Astrocyte (in vitro differentiated cells and primary cell): ENCODE measurements around the gene PCDHA7. TPM values are rescaled to one million over a fixed set of nuclear protein-coding genes. Genes with fewer than 3 reads are reported as not detected.
"Not testable (repeated sequence)": the region's sequence is repeated elsewhere in the genome, so short reads cannot be mapped to it uniquely, and the experiment has no call there.

Source experiments
- DNase-seq: peaks from one replicate; pipeline ENCODE4 v3.0.0-alpha.2; 2010; ENCODE audit warnings: low read depth
- FAIRE-seq: peaks from 2 replicates; lab custom pipeline; 2011; peaks lifted over from hg19 to GRCh38; lab: Jason Lieb, UNC
- H2AFZ ChIP-seq: 2 replicates; pipeline ENCODE4 v1.6.0; 2012; ENCODE audit warnings: low read depth, low read length, inconsistent platforms
- H3K27ac ChIP-seq: 2 replicates; pipeline ENCODE4 v1.5.1; 2011; ENCODE audit warnings: low read depth, low read length, inconsistent platforms
- H3K27me3 ChIP-seq: 2 replicates; pipeline ENCODE4 v1.6.0; 2011; ENCODE audit warnings: low read length, inconsistent platforms; ENCODE audit not compliant: insufficient read depth
- H3K36me3 ChIP-seq: 2 replicates; pipeline ENCODE4 v1.5.1; 2011; ENCODE audit warnings: low read length, inconsistent platforms; ENCODE audit not compliant: insufficient read depth
- H3K4me1 ChIP-seq: 2 replicates; pipeline ENCODE4 v1.5.1; 2011; ENCODE audit warnings: low read length, inconsistent platforms; ENCODE audit not compliant: insufficient read depth
- H3K4me2 ChIP-seq: 2 replicates; pipeline ENCODE4 v1.6.0; 2012; ENCODE audit warnings: low read length, inconsistent platforms
- H3K4me3 ChIP-seq: 2 replicates; pipeline ENCODE4 v1.5.1; 2011; ENCODE audit warnings: low read depth, mild to moderate bottlenecking, low read length, inconsistent platforms; ENCODE audit not compliant: insufficient read depth
- H3K79me2 ChIP-seq: 2 replicates; pipeline ENCODE4 v1.6.0; 2012; ENCODE audit warnings: mild to moderate bottlenecking, low read length, inconsistent platforms; ENCODE audit not compliant: insufficient read depth
- H3K9ac ChIP-seq: 2 replicates; pipeline ENCODE4 v1.6.0; 2012; ENCODE audit warnings: mild to moderate bottlenecking, low read length, inconsistent platforms
- H3K9me3 ChIP-seq: 2 replicates; pipeline ENCODE4 v1.5.1; 2012; ENCODE audit warnings: low read depth, mild to moderate bottlenecking, low read length, inconsistent platforms; ENCODE audit not compliant: insufficient read depth
- H4K20me1 ChIP-seq: 2 replicates; pipeline ENCODE4 v1.6.0; 2012; ENCODE audit warnings: low read length, inconsistent platforms; ENCODE audit not compliant: insufficient read depth
- H3K27ac Mint-ChIP-seq: one replicate; pipeline ENCODE4 v1.8.0; 2021; ENCODE audit warnings: mild to moderate bottlenecking, mixed read lengths; ENCODE audit not compliant: unreplicated experiment
- H3K27me3 Mint-ChIP-seq: one replicate; pipeline ENCODE4 v1.8.0; 2021; ENCODE audit warnings: low read depth, mixed read lengths; ENCODE audit not compliant: unreplicated experiment
- H3K36me3 Mint-ChIP-seq: one replicate; pipeline ENCODE4 v1.8.0; 2021; ENCODE audit warnings: low read depth, mixed read lengths; ENCODE audit not compliant: unreplicated experiment
- H3K4me1 Mint-ChIP-seq: one replicate; pipeline ENCODE4 v1.8.0; 2021; ENCODE audit warnings: low read depth, mixed read lengths; ENCODE audit not compliant: unreplicated experiment
- H3K4me3 Mint-ChIP-seq: one replicate; pipeline ENCODE4 v1.8.0; 2021; ENCODE audit warnings: mild to moderate bottlenecking, moderate library complexity, mixed read lengths; ENCODE audit not compliant: unreplicated experiment
- H3K9me3 Mint-ChIP-seq: one replicate; pipeline ENCODE4 v1.8.0; 2021; ENCODE audit warnings: mild to moderate bottlenecking, mixed read lengths; ENCODE audit not compliant: unreplicated experiment
- EZH2 ChIP-seq: IDR thresholded peaks from 2 replicates; pipeline ENCODE4 v1.6.1; 2012; ENCODE audit warnings: mild to moderate bottlenecking, low read length, inconsistent platforms; ENCODE audit not compliant: insufficient read depth
- total RNA-seq: library from RNA; stranded (reverse); gene quantifications from 2 replicates; pipeline ENCODE4 v1.2.1, GENCODE V29; 2021
- TF ChIP-seq, protein P1 (sequence below): IDR thresholded peaks from 2 replicates; pipeline ENCODE4 v1.5.1; 2011; ENCODE audit warnings: low read depth, mild to moderate bottlenecking, inconsistent platforms, low read length, moderate library complexity; ENCODE audit not compliant: insufficient read depth

Gene PCDHA7
- total RNA-seq, 1 donor from 2014 or later, result 2.6 TPM

DNA sequence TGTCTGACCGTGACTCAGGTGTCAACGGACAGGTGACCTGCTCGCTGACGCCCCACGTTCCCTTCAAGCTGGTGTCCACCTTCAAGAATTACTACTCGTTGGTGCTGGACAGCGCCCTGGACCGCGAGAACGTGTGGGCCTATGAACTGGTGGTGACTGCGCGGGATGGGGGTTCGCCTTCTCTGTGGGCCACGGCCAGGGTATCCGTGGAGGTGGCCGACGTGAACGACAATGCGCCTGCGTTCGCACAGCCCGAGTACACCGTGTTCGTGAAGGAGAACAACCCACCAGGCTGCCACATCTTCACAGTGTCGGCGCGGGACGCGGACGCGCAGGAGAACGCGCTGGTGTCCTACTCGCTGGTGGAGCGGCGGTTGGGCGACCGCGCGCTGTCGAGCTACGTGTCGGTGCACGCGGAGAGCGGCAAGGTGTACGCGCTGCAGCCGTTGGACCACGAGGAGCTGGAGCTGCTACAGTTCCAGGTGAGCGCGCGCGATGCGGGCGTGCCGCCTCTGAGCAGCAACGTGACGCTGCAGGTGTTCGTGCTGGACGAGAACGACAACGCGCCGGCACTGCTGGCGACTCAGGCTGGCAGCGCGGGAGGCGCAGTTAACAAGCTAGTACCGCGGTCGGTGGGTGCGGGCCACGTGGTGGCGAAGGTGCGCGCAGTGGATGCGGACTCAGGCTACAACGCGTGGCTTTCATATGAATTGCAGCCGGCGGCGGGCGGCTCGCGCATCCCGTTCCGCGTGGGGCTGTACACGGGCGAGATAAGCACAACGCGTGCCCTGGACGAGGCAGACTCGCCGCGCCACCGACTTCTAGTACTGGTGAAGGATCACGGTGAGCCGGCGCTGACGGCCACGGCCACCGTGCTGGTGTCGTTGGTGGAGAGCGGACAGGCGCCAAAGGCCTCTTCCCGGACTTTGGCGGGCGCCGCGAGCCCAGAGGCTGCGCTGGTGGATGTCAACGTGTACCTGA lies 36.4 kb downstream of the PCDHA7 start:
- no peaks in the 10 kb centered on the region for H3K36me3 ChIP-seq
- no peak for FAIRE-seq
- Mint-ChIP-seq H3K9me3 (no peaks in the 10 kb centered on the region), H3K27me3 (no peaks in the 10 kb centered on the region), H3K27ac (no peak overlapping the region), H3K4me1 (peaks cover 6% of the 10 kb centered on the region), H3K36me3 (peaks cover 8% of the 10 kb centered on the region), H3K4me3 (no peak overlapping the region)
- TF ChIP-seq, protein P1, sequence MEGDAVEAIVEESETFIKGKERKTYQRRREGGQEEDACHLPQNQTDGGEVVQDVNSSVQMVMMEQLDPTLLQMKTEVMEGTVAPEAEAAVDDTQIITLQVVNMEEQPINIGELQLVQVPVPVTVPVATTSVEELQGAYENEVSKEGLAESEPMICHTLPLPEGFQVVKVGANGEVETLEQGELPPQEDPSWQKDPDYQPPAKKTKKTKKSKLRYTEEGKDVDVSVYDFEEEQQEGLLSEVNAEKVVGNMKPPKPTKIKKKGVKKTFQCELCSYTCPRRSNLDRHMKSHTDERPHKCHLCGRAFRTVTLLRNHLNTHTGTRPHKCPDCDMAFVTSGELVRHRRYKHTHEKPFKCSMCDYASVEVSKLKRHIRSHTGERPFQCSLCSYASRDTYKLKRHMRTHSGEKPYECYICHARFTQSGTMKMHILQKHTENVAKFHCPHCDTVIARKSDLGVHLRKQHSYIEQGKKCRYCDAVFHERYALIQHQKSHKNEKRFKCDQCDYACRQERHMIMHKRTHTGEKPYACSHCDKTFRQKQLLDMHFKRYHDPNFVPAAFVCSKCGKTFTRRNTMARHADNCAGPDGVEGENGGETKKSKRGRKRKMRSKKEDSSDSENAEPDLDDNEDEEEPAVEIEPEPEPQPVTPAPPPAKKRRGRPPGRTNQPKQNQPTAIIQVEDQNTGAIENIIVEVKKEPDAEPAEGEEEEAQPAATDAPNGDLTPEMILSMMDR, result no peak
- TF ChIP-seq EZH2, result no peak
- H3K9ac ChIP-seq, result no peak overlapping the region
- no peaks in the 10 kb centered on the region for H3K79me2 ChIP-seq
- no peak for DNase-seq
- no peak overlapping the region for H3K4me3 ChIP-seq
- no peaks in the 10 kb centered on the region for H4K20me1 ChIP-seq
- H3K27ac ChIP-seq, result no peak overlapping the region
- H3K4me1 ChIP-seq, result no peaks in the 10 kb centered on the region
- no peak overlapping the region for H2AFZ ChIP-seq
- no peaks in the 10 kb centered on the region for H3K27me3 ChIP-seq
- peaks cover 5% of the 10 kb centered on the region for H3K9me3 ChIP-seq
- H3K4me2 ChIP-seq, result no peak overlapping the region

DNA sequence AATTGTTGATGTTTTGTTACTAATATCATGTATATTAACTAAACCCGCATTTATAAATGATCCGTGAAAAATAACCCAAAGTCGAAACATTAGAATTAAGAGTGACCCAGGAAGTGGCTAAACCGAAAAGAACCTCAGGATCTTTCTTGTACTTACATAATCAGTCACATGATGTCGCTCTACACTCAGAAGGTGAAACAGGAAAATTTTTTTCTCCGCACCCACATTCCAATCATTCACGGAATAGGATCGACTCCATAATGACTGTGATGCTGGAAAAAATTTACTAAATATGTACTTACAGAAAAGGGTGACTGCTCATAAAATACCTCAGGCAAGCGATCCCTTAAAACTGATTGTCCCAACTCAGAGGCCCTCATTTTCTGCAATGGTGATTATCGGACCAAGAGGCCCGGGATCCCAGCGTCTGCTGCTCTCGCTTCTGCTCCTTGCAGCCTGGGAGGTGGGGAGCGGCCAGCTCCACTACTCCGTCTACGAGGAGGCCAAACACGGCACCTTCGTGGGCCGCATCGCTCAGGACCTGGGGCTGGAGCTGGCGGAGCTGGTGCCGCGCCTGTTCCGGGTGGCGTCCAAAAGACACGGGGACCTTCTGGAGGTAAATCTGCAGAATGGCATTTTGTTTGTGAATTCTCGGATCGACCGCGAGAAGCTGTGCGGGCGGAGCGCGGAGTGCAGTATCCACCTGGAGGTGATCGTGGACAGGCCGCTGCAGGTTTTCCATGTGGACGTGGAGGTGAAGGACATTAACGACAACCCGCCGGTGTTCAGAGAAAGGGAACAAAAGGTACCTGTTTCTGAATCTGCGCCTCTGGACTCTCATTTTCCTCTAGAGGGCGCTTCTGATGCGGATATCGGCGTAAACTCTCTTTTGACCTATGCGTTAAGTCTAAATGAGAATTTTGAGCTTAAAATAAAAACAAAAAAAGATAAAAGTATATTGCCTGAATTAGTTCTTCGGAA lies 41.3 kb downstream of the PCDHA7 start, which contains the start of gene PCDHA12:
PCDHA12 (plus strand) TSS at position 224 of the 981 bp plus-strand sequence; CDS start at position 389, 165 bp downstream.
- no peak within 1 kb of the TSS for H2AFZ ChIP-seq
- no peak for FAIRE-seq
- no peak for TF ChIP-seq EZH2
- TF ChIP-seq, protein P1, result no peak

DNA sequence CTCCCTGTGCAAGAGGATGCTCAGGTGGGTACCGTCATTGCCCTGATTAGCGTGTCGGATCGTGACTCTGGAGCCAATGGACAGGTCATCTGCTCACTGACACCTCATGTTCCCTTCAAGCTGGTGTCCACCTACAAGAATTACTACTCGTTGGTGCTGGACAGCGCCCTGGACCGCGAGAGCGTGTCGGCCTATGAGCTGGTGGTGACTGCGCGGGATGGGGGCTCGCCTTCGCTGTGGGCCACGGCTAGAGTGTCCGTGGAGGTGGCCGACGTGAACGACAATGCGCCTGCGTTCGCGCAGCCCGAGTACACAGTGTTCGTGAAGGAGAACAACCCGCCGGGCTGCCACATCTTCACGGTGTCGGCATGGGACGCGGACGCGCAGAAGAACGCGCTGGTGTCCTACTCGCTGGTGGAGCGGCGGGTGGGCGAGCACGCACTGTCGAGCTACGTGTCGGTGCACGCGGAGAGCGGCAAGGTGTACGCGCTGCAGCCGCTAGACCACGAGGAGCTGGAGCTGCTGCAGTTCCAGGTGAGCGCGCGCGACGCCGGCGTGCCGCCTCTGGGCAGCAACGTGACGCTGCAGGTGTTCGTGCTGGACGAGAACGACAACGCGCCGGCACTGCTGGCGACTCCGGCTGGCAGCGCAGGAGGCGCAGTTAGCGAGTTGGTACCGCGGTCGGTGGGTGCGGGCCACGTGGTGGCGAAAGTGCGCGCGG lies 42.6 kb downstream of the PCDHA7 start:
- H3K27ac ChIP-seq, H3K4me2 ChIP-seq, H4K20me1 ChIP-seq, H3K4me1 ChIP-seq, H3K9ac ChIP-seq, H3K9me3 Mint-ChIP-seq, DNase-seq, H3K79me2 ChIP-seq, FAIRE-seq, H3K4me3 ChIP-seq, H3K27me3 ChIP-seq, H3K4me1 Mint-ChIP-seq, H3K27ac Mint-ChIP-seq, H3K36me3 ChIP-seq, H3K27me3 Mint-ChIP-seq, H2AFZ ChIP-seq: not testable (repeated sequence)
- H3K4me3 Mint-ChIP-seq, result peak overlapping the region; percentile 97
- H3K36me3 Mint-ChIP-seq, result peaks cover 14% of the 10 kb centered on the region
- H3K9me3 ChIP-seq, result peaks cover 15% of the 10 kb centered on the region

More for the DNA sequence above, 41.3 kb downstream of the PCDHA7 start, which contains the start of gene PCDHA12:
- H3K4me3 Mint-ChIP-seq, result peak within 1 kb of the TSS; percentile 97
- H3K9me3 Mint-ChIP-seq, result peaks cover 3% of the 10 kb centered on the region
- no peaks in the 10 kb centered on the region for H3K27me3 Mint-ChIP-seq
- DNase-seq, result no peak
- peaks cover 6% of the 10 kb centered on the region for H3K4me1 Mint-ChIP-seq
- no peak within 1 kb of the TSS for H3K4me3 ChIP-seq
- peaks cover 16% of the 10 kb centered on the region for H3K9me3 ChIP-seq
- no peaks in the 10 kb centered on the region for H3K4me1 ChIP-seq
- H3K27ac ChIP-seq, result no peak within 1 kb of the TSS
- H3K9ac ChIP-seq, result no peak within 1 kb of the TSS
- no peaks in the 10 kb centered on the region for H4K20me1 ChIP-seq
- no peaks in the 10 kb centered on the region for H3K36me3 ChIP-seq
- H3K27me3 ChIP-seq, result no peaks in the 10 kb centered on the region
- H3K4me2 ChIP-seq, result no peak within 1 kb of the TSS
- peaks cover 11% of the 10 kb centered on the region for H3K36me3 Mint-ChIP-seq
- H3K27ac Mint-ChIP-seq, result peak within 1 kb of the TSS; percentile 93
- H3K79me2 ChIP-seq, result no peaks in the 10 kb centered on the region
